Esophagus squamous epithelium (tissue), 5 donors: ENCODE data around the gene VSIG2. TPM values are rescaled to one million over a fixed set of nuclear protein-coding genes. Genes with fewer than 3 reads are reported as not detected.

Source experiments
- DNase-seq: peaks from one replicate; lab custom pipeline; 2025; lab: John Stamatoyannopoulos, UW
- H3K27ac ChIP-seq, 4 donors: fragments of 200-600 bp; sonication (generic); one replicate each; pipeline ENCODE4 v1.5.1; 2016 to 2019; ENCODE audit warnings: mild to moderate bottlenecking in 1 of 4
- H3K27me3 ChIP-seq, 4 donors: fragments of 200-600 bp; sonication (generic); 1 replicate in 3 of 4; 2 replicates in 1 of 4; pipeline versions ENCODE4 v1.5.1 to v1.6.0; 2017 to 2021; ENCODE audit warnings: antibody characterized with exemption in 1 of 4
- H3K36me3 ChIP-seq, 3 donors: fragments of 200-600 bp; sonication (generic); one replicate each; pipeline ENCODE4 v1.5.1; 2016 to 2019
- H3K4me1 ChIP-seq, 3 donors: fragments of 200-600 bp; sonication (generic); one replicate each; pipeline ENCODE4 v1.5.1; 2017 to 2019
- H3K4me3 ChIP-seq, 4 donors: fragments of 200-600 bp; sonication (generic); 1 replicate in 3 of 4; 2 replicates in 1 of 4; pipeline ENCODE4 v1.5.1; 2016 to 2019; ENCODE audit warnings: mild to moderate bottlenecking in 2 of 4, moderate library complexity in 1 of 4
- H3K9me3 ChIP-seq, 3 donors: fragments of 200-600 bp; sonication (generic); one replicate each; pipeline ENCODE4 v1.5.1; 2016 to 2019
- CTCF ChIP-seq, 6 experiments: fragments of 450-650 bp in 4 of 6; fragments of 200-600 bp in 2 of 6; sonication (generic) in 2 of 6; IDR thresholded peaks; one replicate each; pipeline ENCODE4 v1.5.1; 2016 to 2019; ENCODE audit warnings: antibody characterized with exemption in 6 of 6, mild to moderate bottlenecking in 4 of 6, moderate library complexity in 4 of 6
- POLR2A ChIP-seq, 4 donors: fragments of 450-650 bp; IDR thresholded peaks; one replicate each; pipeline ENCODE4 v1.6.1; 2017; ENCODE audit warnings: antibody characterized with exemption in 4 of 4, mild to moderate bottlenecking in 4 of 4, moderate library complexity in 3 of 4
- WGBS, 2 donors: methylation state at CpG; one replicate each; pipeline ENCODE4 v1.1.5; 2018; 5-methylcytosine and 5-hydroxymethylcytosine counted together
- intact Hi-C: fragments of 100-400 bp; cut with DNase I; formaldehyde crosslinking; loops from one replicate; pipeline ENCODE4 v1.15.0; 2022
- total RNA-seq, 4 donors: library from RNA; depleted of rRNA; stranded (reverse); fragments of >200 nt; gene quantifications; one replicate each; pipeline ENCODE4 v1.1.0, GENCODE V29; 2016
- donor health status: DM: yes; HTN: yes; CAD: no.

VSIG2 gene
- total RNA-seq, 4 donors from 2014 or later, result 5.1 to 10.2 (median 7.6) TPM

GRCh38 chr11:124736736-124737135, 15.3 kb downstream of the VSIG2 start:
- Histone ChIP-seq H3K4me1 (peaks cover 13 to 20% (median 17%) of the 10 kb centered on the region in 3 donors), H3K4me3 (no peak overlapping the region), H3K27ac (no peak overlapping the region), H3K27me3 (peaks cover 0 to 36% (median 0%) of the 10 kb centered on the region in 4 donors), H3K36me3 (no peaks in the 10 kb centered on the region), H3K9me3 (no peaks in the 10 kb centered on the region)
- DNase-seq, result no peak
- intact Hi-C loops, result no loop called here
- WGBS, 2 donors, result 10 to 52% methylated on average over 2 to 3 of the region's 3 CpGs
- TF ChIP-seq POLR2A (IDR thresholded peaks at IDR 0.05), result no peak
- TF ChIP-seq CTCF (IDR thresholded peaks at IDR 0.05), result no peak

- no peak for DNase-seq
- Histone ChIP-seq H3K36me3 (no peaks in the 10 kb centered on the region), H3K9me3 (no peaks in the 10 kb centered on the region), H3K4me1 (no peaks in the 10 kb centered on the region), H3K4me3 (no peak overlapping the region), H3K27ac (no peak overlapping the region), H3K27me3 (no peaks in the 10 kb centered on the region)
- intact Hi-C loops, result no loop called here
- TF ChIP-seq CTCF (IDR thresholded peaks at IDR 0.05) (no peak), POLR2A (IDR thresholded peaks at IDR 0.05) (no peak)
- WGBS, 2 donors, result 47 to 83% methylated on average over 4 of the region's 4 CpGs
These were observed 19.8 kb downstream of the VSIG2 start for GRCh38 chr11:124732230-124732629.

GRCh38 chr11:124729571-124729970, 22.5 kb downstream of the VSIG2 start:
- WGBS, 2 donors, result 77 to 85% methylated on average over 4 of the region's 4 CpGs
- Histone ChIP-seq H3K4me3 (no peak overlapping the region), H3K4me1 (peaks cover 0 to 10% (median 0%) of the 10 kb centered on the region in 3 donors), H3K27me3 (peaks cover 0 to 23% (median 0%) of the 10 kb centered on the region in 4 donors), H3K27ac (no peak overlapping the region), H3K36me3 (no peaks in the 10 kb centered on the region), H3K9me3 (no peaks in the 10 kb centered on the region)
- DNase-seq, result no peak
- TF ChIP-seq POLR2A (IDR thresholded peaks at IDR 0.05), result no peak
- TF ChIP-seq CTCF (IDR thresholded peaks at IDR 0.05), result no peak
- intact Hi-C loops, result no loop called here

- no peaks in the 10 kb centered on the region for H3K36me3 ChIP-seq
- H3K4me3 ChIP-seq, result no peak overlapping the region
- peaks cover 0 to 10% (median 0%) of the 10 kb centered on the region in 3 donors for H3K4me1 ChIP-seq
- DNase-seq, result no peak
- TF ChIP-seq POLR2A (IDR thresholded peaks at IDR 0.05) (no peak), CTCF (IDR thresholded peaks at IDR 0.05) (no peak)
- H3K9me3 ChIP-seq, result no peaks in the 10 kb centered on the region
- peaks cover 0 to 38% (median 0%) of the 10 kb centered on the region in 4 donors for H3K27me3 ChIP-seq
- WGBS, 2 donors, result 52 to 75% methylated on average over 2 of the region's 2 CpGs
- H3K27ac ChIP-seq, result no peak overlapping the region
- intact Hi-C loops, result no loop called here
These were observed 23.9 kb downstream of the VSIG2 start for GRCh38 chr11:124728134-124728533.

GRCh38 chr11:124727474-124727873, 24.6 kb downstream of the VSIG2 start:
- TF ChIP-seq CTCF (IDR thresholded peaks at IDR 0.05), result no peak
- no peak for TF ChIP-seq POLR2A (IDR thresholded peaks at IDR 0.05)
- intact Hi-C loops, result no loop called here
- no peak for DNase-seq
- Histone ChIP-seq H3K36me3 (no peaks in the 10 kb centered on the region), H3K4me1 (peaks cover 0 to 10% (median 0%) of the 10 kb centered on the region in 3 donors), H3K4me3 (no peak overlapping the region), H3K27ac (no peak overlapping the region), H3K27me3 (peaks cover 0 to 44% (median 0%) of the 10 kb centered on the region in 4 donors), H3K9me3 (no peaks in the 10 kb centered on the region)
- 71 to 82% methylated on average over 4 of the region's 4 CpGs for WGBS, 2 donors
